Activated naive CD8-positive, alpha-beta T cell treated with anti-CD3 and anti-CD28 coated beads for 36 hours (primary cell): Measurements from ENCODE around the gene SLC35E4. TPM values are rescaled to one million over a fixed set of nuclear protein-coding genes. Genes with fewer than 3 reads are reported as not detected.
"Not testable (repeated sequence)": the region's sequence is repeated elsewhere in the genome, so short reads cannot be mapped to it uniquely, and the experiment has no call there.

Source experiments
- DNase-seq: peaks from one replicate; pipeline ENCODE4 v3.0.0; 2021
- H3K27ac Mint-ChIP-seq: one replicate; pipeline ENCODE4 v1.8.0; 2022; ENCODE audit warnings: mild to moderate bottlenecking, moderate library complexity, mixed read lengths
- H3K27me3 Mint-ChIP-seq: one replicate; pipeline ENCODE4 v1.8.0; 2022; ENCODE audit warnings: mild to moderate bottlenecking, mixed read lengths
- H3K36me3 Mint-ChIP-seq: one replicate; pipeline ENCODE4 v1.8.0; 2021; ENCODE audit warnings: mild to moderate bottlenecking, mixed read lengths
- H3K4me1 Mint-ChIP-seq: one replicate; pipeline ENCODE4 v1.8.0; 2021; ENCODE audit warnings: mixed read lengths
- H3K4me3 Mint-ChIP-seq: one replicate; pipeline ENCODE4 v1.8.0; 2022; ENCODE audit warnings: mild to moderate bottlenecking, moderate library complexity, mixed read lengths
- H3K9me3 Mint-ChIP-seq: one replicate; pipeline ENCODE4 v1.8.0; 2022; ENCODE audit warnings: mixed read lengths
- total RNA-seq, 2 experiments: library from RNA; stranded (reverse); gene quantifications; one replicate each; pipeline ENCODE4 v1.2.3, GENCODE V29; 2021

SLC35E4 gene
- total RNA-seq, 2 experiments from 2014 or later: 3.2 to 3.6 TPM

- peaks cover 11% of the 10 kb centered on the region for H3K27me3 Mint-ChIP-seq
- H3K36me3 Mint-ChIP-seq: no peaks in the 10 kb centered on the region
- peak; percentile 35 for DNase-seq
- no peaks in the 10 kb centered on the region for H3K9me3 Mint-ChIP-seq
- H3K27ac Mint-ChIP-seq: peak within 1 kb of the TSS; percentile 40
- peaks cover 27% of the 10 kb centered on the region for H3K4me1 Mint-ChIP-seq
- peak within 1 kb of the TSS; percentile 72 for H3K4me3 Mint-ChIP-seq
Observed at GRCh38 chr22:30606455-30607299, 28.9 kb upstream of the SLC35E4 start, which contains the start of gene TCN2. TSS of gene TCN2 (plus strand) at chr22:30607174. CDS start at chr22:30607332, 158 bp downstream.

- peaks cover 10% of the 10 kb centered on the region for H3K27me3 Mint-ChIP-seq
- H3K9me3 Mint-ChIP-seq: no peaks in the 10 kb centered on the region
- H3K4me3 Mint-ChIP-seq: peak overlapping the region; percentile 72
- no peak for DNase-seq
- peak overlapping the region; percentile 40 for H3K27ac Mint-ChIP-seq
- no peaks in the 10 kb centered on the region for H3K36me3 Mint-ChIP-seq
- peaks cover 26% of the 10 kb centered on the region for H3K4me1 Mint-ChIP-seq
Observed at GRCh38 chr22:30607300-30607930, 28.2 kb upstream of the SLC35E4 start.

GRCh38 chr22:30607939-30608338 lies 27.6 kb upstream of the SLC35E4 start:
- Mint-ChIP-seq H3K36me3 (no peaks in the 10 kb centered on the region), H3K27ac (no peak overlapping the region), H3K9me3 (no peaks in the 10 kb centered on the region), H3K4me1 (peaks cover 26% of the 10 kb centered on the region), H3K4me3 (no peak overlapping the region), H3K27me3 (peaks cover 10% of the 10 kb centered on the region)
- no peak for DNase-seq

- Mint-ChIP-seq H3K4me3 (no peak overlapping the region), H3K9me3 (no peaks in the 10 kb centered on the region), H3K27ac (peak overlapping the region; percentile 3), H3K36me3 (no peaks in the 10 kb centered on the region), H3K27me3 (peaks cover 10% of the 10 kb centered on the region), H3K4me1 (peaks cover 26% of the 10 kb centered on the region)
- DNase-seq: peak; percentile 50
Observed at GRCh38 chr22:30609260-30610185, 26.1 kb upstream of the SLC35E4 start.

- H3K4me3 Mint-ChIP-seq: no peak overlapping the region
- DNase-seq: no peak
- H3K9me3 Mint-ChIP-seq: no peaks in the 10 kb centered on the region
- H3K36me3 Mint-ChIP-seq: no peaks in the 10 kb centered on the region
- peaks cover 26% of the 10 kb centered on the region for H3K4me1 Mint-ChIP-seq
- no peak overlapping the region for H3K27ac Mint-ChIP-seq
- H3K27me3 Mint-ChIP-seq: peaks cover 10% of the 10 kb centered on the region
Observed at GRCh38 chr22:30610299-30610698, 25.3 kb upstream of the SLC35E4 start.

GRCh38 chr22:30611197-30611596 lies 24.4 kb upstream of the SLC35E4 start:
- H3K4me3 Mint-ChIP-seq: no peak overlapping the region
- peaks cover 20% of the 10 kb centered on the region for H3K4me1 Mint-ChIP-seq
- DNase-seq: no peak
- H3K27me3 Mint-ChIP-seq: peaks cover 10% of the 10 kb centered on the region
- no peak overlapping the region for H3K27ac Mint-ChIP-seq
- no peaks in the 10 kb centered on the region for H3K36me3 Mint-ChIP-seq
- H3K9me3 Mint-ChIP-seq: no peaks in the 10 kb centered on the region

GRCh38 chr22:30612789-30613188 lies 22.8 kb upstream of the SLC35E4 start:
- Mint-ChIP-seq H3K9me3 (no peaks in the 10 kb centered on the region), H3K4me3 (no peak overlapping the region), H3K36me3 (no peaks in the 10 kb centered on the region), H3K27ac (no peak overlapping the region), H3K27me3 (peaks cover 6% of the 10 kb centered on the region), H3K4me1 (peaks cover 10% of the 10 kb centered on the region)
- DNase-seq: no peak

- DNase-seq: no peak
- H3K27me3 Mint-ChIP-seq: peaks cover 6% of the 10 kb centered on the region
Observed at GRCh38 chr22:30614268-30614667, 21.3 kb upstream of the SLC35E4 start.

GRCh38 chr22:30614879-30615278 lies 20.7 kb upstream of the SLC35E4 start:
- DNase-seq: no peak
- no peak overlapping the region for H3K4me3 Mint-ChIP-seq
- H3K9me3 Mint-ChIP-seq: no peaks in the 10 kb centered on the region
- H3K36me3 Mint-ChIP-seq: no peaks in the 10 kb centered on the region
- no peaks in the 10 kb centered on the region for H3K4me1 Mint-ChIP-seq
- peaks cover 5% of the 10 kb centered on the region for H3K27me3 Mint-ChIP-seq
- no peak overlapping the region for H3K27ac Mint-ChIP-seq

More at GRCh38 chr22:30614268-30614667, 21.3 kb upstream of the SLC35E4 start:
- peaks cover 3% of the 10 kb centered on the region for H3K4me1 Mint-ChIP-seq
- no peak overlapping the region for H3K27ac Mint-ChIP-seq
- no peak overlapping the region for H3K4me3 Mint-ChIP-seq
- no peaks in the 10 kb centered on the region for H3K36me3 Mint-ChIP-seq
- H3K9me3 Mint-ChIP-seq: no peaks in the 10 kb centered on the region

GRCh38 chr22:30615543-30615954 lies 20.0 kb upstream of the SLC35E4 start:
- Mint-ChIP-seq H3K27ac (no peak overlapping the region), H3K36me3 (no peaks in the 10 kb centered on the region), H3K9me3 (no peaks in the 10 kb centered on the region), H3K4me1 (no peaks in the 10 kb centered on the region), H3K27me3 (peaks cover 2% of the 10 kb centered on the region), H3K4me3 (no peak overlapping the region)
- no peak for DNase-seq

- no peaks in the 10 kb centered on the region for H3K36me3 Mint-ChIP-seq
- peaks cover 3% of the 10 kb centered on the region for H3K27me3 Mint-ChIP-seq
- no peak overlapping the region for H3K27ac Mint-ChIP-seq
- H3K9me3 Mint-ChIP-seq: no peaks in the 10 kb centered on the region
- no peak for DNase-seq
- H3K4me1 Mint-ChIP-seq: no peaks in the 10 kb centered on the region
- H3K4me3 Mint-ChIP-seq: no peak overlapping the region
Observed at GRCh38 chr22:30617819-30618218, 17.8 kb upstream of the SLC35E4 start.

GRCh38 chr22:30619909-30620308 lies 15.7 kb upstream of the SLC35E4 start:
- not testable (repeated sequence) for H3K27me3 Mint-ChIP-seq, H3K4me1 Mint-ChIP-seq, H3K9me3 Mint-ChIP-seq, H3K36me3 Mint-ChIP-seq, DNase-seq, H3K4me3 Mint-ChIP-seq, H3K27ac Mint-ChIP-seq

- H3K27ac Mint-ChIP-seq: no peak overlapping the region
- no peak for DNase-seq
- H3K9me3 Mint-ChIP-seq: no peaks in the 10 kb centered on the region
- no peaks in the 10 kb centered on the region for H3K4me1 Mint-ChIP-seq
- no peaks in the 10 kb centered on the region for H3K36me3 Mint-ChIP-seq
- peaks cover 3% of the 10 kb centered on the region for H3K27me3 Mint-ChIP-seq
- no peak overlapping the region for H3K4me3 Mint-ChIP-seq
Observed at GRCh38 chr22:30626413-30626812, 9.2 kb upstream of the SLC35E4 start.

GRCh38 chr22:30627471-30627870 lies 8.1 kb upstream of the SLC35E4 start:
- Mint-ChIP-seq H3K36me3 (no peaks in the 10 kb centered on the region), H3K27ac (no peak overlapping the region), H3K4me1 (no peaks in the 10 kb centered on the region), H3K4me3 (no peak overlapping the region), H3K27me3 (no peaks in the 10 kb centered on the region), H3K9me3 (no peaks in the 10 kb centered on the region)
- DNase-seq: no peak

GRCh38 chr22:30628491-30628890 lies 7.1 kb upstream of the SLC35E4 start:
- Mint-ChIP-seq H3K27ac (no peak overlapping the region), H3K36me3 (no peaks in the 10 kb centered on the region), H3K4me1 (no peaks in the 10 kb centered on the region), H3K4me3 (no peak overlapping the region), H3K27me3 (no peaks in the 10 kb centered on the region), H3K9me3 (no peaks in the 10 kb centered on the region)
- DNase-seq: no peak
